AG08395 (cell line): Measurements from ENCODE around the gene MAPK12.
"Not testable (repeated sequence)": the region's sequence is repeated elsewhere in the genome, so short reads cannot be mapped to it uniquely, and the experiment has no call there.

Source experiments
- DNase-seq: peaks from one replicate; pipeline ENCODE4 v3.0.0; 2012; ENCODE audit warnings: mixed read lengths, low spot score

The MAPK12 gene

GRCh38 chr22:50216055-50216683 is 45.3 kb downstream of the MAPK12 start:
- no peak for DNase-seq

- no peak for DNase-seq
Measured at GRCh38 chr22:50215297-50216054, 46.0 kb downstream of the MAPK12 start.

GRCh38 chr22:50213263-50213662 is 48.2 kb downstream of the MAPK12 start:
- no peak for DNase-seq

GRCh38 chr22:50211147-50211546 is 50.3 kb downstream of the MAPK12 start:
- no peak for DNase-seq

- no peak for DNase-seq
Measured at GRCh38 chr22:50210378-50211139, 50.9 kb downstream of the MAPK12 start.

GRCh38 chr22:50209893-50210292 is 51.6 kb downstream of the MAPK12 start:
- peak; percentile 84 for DNase-seq

- DNase-seq, result no peak
Measured at GRCh38 chr22:50208939-50209892, 52.3 kb downstream of the MAPK12 start.

GRCh38 chr22:50208430-50208938 is 53.0 kb downstream of the MAPK12 start:
- no peak for DNase-seq

GRCh38 chr22:50207383-50208140 is 53.9 kb downstream of the MAPK12 start:
- no peak for DNase-seq

- peak; percentile 81 for DNase-seq
Measured at GRCh38 chr22:50206599-50206998, 54.9 kb downstream of the MAPK12 start.

- DNase-seq, result no peak
Measured at GRCh38 chr22:50205781-50206569, 55.5 kb downstream of the MAPK12 start.

- DNase-seq, result not testable (repeated sequence)
Measured at GRCh38 chr22:50204998-50205397, 56.5 kb downstream of the MAPK12 start.

GRCh38 chr22:50204571-50204970 is 56.9 kb downstream of the MAPK12 start:
- no peak for DNase-seq

- no peak for DNase-seq
Measured at GRCh38 chr22:50203288-50203687, 58.2 kb downstream of the MAPK12 start.
